GM12878 (cell line): ENCODE data around the gene RAB25. TPM values are rescaled to one million over a fixed set of nuclear protein-coding genes. Genes with fewer than 3 reads are reported as not detected.

Source experiments
- CEBPZ ChIP-seq: fragments of 150-350 bp; IDR thresholded peaks from 2 replicates; pipeline ENCODE4 v1.6.1; 2016; ENCODE audit warnings: low read depth, low read length
- CREM ChIP-seq: IDR thresholded peaks from 2 replicates; pipeline ENCODE4 v1.6.1; 2014; ENCODE audit warnings: antibody characterized with exemption, low read depth
- CUX1 ChIP-seq: IDR thresholded peaks from 2 replicates; pipeline ENCODE4 v1.6.1; 2012; ENCODE audit warnings: improper control_type of control experiment, low read depth, low read length; ENCODE audit not compliant: insufficient replicate concordance
- FOS ChIP-seq: IDR thresholded peaks from 3 replicates; pipeline ENCODE4 v1.6.1; 2011; ENCODE audit warnings: borderline replicate concordance; ENCODE audit not compliant: insufficient read length; ENCODE audit errors: extremely low read depth
- GATAD2B ChIP-seq: fragments of 450-650 bp; conservative IDR thresholded peaks from 2 replicates; pipeline ENCODE4 v1.6.1; 2017; ENCODE audit warnings: low read depth, mild to moderate bottlenecking, moderate library complexity
- HDAC2 ChIP-seq: fragments of 200-600 bp; sonication (generic); IDR thresholded peaks from 2 replicates; pipeline ENCODE4 v1.6.1; 2017
- HDAC6 ChIP-seq: fragments of 200-600 bp; sonication (generic); IDR thresholded peaks from one replicate; pipeline ENCODE4 v1.8.0; 2017; ENCODE audit warnings: antibody characterized with exemption; ENCODE audit not compliant: unreplicated experiment
- IKZF1 ChIP-seq: fragments of 450-650 bp; conservative IDR thresholded peaks from 2 replicates; pipeline ENCODE4 v1.6.1; 2017; ENCODE audit warnings: antibody characterized with exemption, mild to moderate bottlenecking
- IRF3 ChIP-seq: fragments of 450-650 bp; IDR thresholded peaks from 2 replicates; pipeline ENCODE4 v1.6.1; 2014; ENCODE audit warnings: mild to moderate bottlenecking
- JUNB ChIP-seq: IDR thresholded peaks from 2 replicates; pipeline ENCODE4 v1.6.1; 2016; ENCODE audit warnings: antibody characterized with exemption, mild to moderate bottlenecking
- JUND ChIP-seq: IDR thresholded peaks from 2 replicates; pipeline ENCODE4 v1.6.1; 2012; ENCODE audit warnings: low read depth, mild to moderate bottlenecking, low read length, improper control_type of control experiment, moderate library complexity
- LARP7 ChIP-seq: fragments of 450-650 bp; IDR thresholded peaks from 2 replicates; pipeline ENCODE4 v1.6.1; 2017; ENCODE audit warnings: mild to moderate bottlenecking
- MEF2A ChIP-seq: IDR thresholded peaks from 2 replicates; pipeline ENCODE4 v1.6.1; 2011; ENCODE audit warnings: low read depth, mild to moderate bottlenecking, low read length, moderate library complexity; ENCODE audit not compliant: insufficient read depth
- POLR2AphosphoS5 ChIP-seq: IDR thresholded peaks from 2 replicates; pipeline ENCODE4 v1.6.1; 2011; ENCODE audit warnings: mild to moderate bottlenecking, low read length, inconsistent platforms
- RB1 ChIP-seq: fragments of 450-650 bp; formaldehyde crosslinking; IDR thresholded peaks from 2 replicates; pipeline ENCODE4 v1.6.1; 2017; ENCODE audit warnings: mild to moderate bottlenecking, borderline replicate concordance
- RCOR1 ChIP-seq: conservative IDR thresholded peaks from 2 replicates; pipeline ENCODE4 v1.6.1; 2012; ENCODE audit warnings: low read depth, low read length, improper control_type of control experiment
- RUNX3 ChIP-seq: IDR thresholded peaks from 2 replicates; pipeline ENCODE4 v1.6.1; 2012; ENCODE audit warnings: low read length, inconsistent platforms
- SUZ12 ChIP-seq: fragments of 200-600 bp; sonication (generic); IDR thresholded peaks from one replicate; pipeline ENCODE4 v1.6.1; 2018; ENCODE audit warnings: antibody characterized with exemption, mild to moderate bottlenecking; ENCODE audit not compliant: unreplicated experiment
- TCF7 ChIP-seq: IDR thresholded peaks from 2 replicates; pipeline ENCODE4 v1.6.1; 2014; ENCODE audit warnings: antibody characterized with exemption, borderline replicate concordance
- polyA plus RNA-seq, 11 experiments: library from polyadenylated mRNA; depleted of rRNA in 4 of 11; unstranded in 6 of 11; stranded (reverse) in 5 of 11; fragments of >200 nt; fragmentation: Nextera tagmentation in 4 of 11; fragmentation: Illumina TruSeq in 1 of 11; extraction: Ambion mirVana in 4 of 11; extraction: Trizol in 1 of 11; gene quantifications; 1 replicate in 1 of 11; 2 replicates in 10 of 11; pipeline versions ENCODE4 v1.2.1 to v1.2.3, GENCODE V29; 2011 to 2016; ENCODE audit warnings: inconsistent platforms in 2 of 11, missing spikeins in 2 of 11, low read depth in 1 of 11
- total RNA-seq, 4 experiments: library from RNA; depleted of rRNA in 3 of 4; stranded (reverse); fragments of >200 nt in 3 of 4; fragmentation: Illumina TruSeq in 1 of 4; extraction: Trizol in 1 of 4; gene quantifications; 2 replicates each; pipeline versions ENCODE4 v1.2.1 to v1.2.3, GENCODE V29; 2013 to 2021

The RAB25 gene
- total and polyA plus RNA-seq, 10 of the 15 experiments (the other 5 are each of a cell fraction or from before 2014, with no cell fraction given) = 0.16 to 0.36 (median 0.22) TPM; not detected in 7

GRCh38 chr1:156115514-156116374 is 54.8 kb downstream of the RAB25 start (continued):
- TF ChIP-seq CREM = no peak
- no peak for TF ChIP-seq TCF7
- TF ChIP-seq FOS = no peak
- TF ChIP-seq CEBPZ = no peak
- no peak for TF ChIP-seq JUND
- no peak for TF ChIP-seq RCOR1
- TF ChIP-seq RUNX3 = no peak
- no peak for TF ChIP-seq RB1
- TF ChIP-seq CUX1 = no peak
- peak; percentile 55 for TF ChIP-seq POLR2AphosphoS5
- TF ChIP-seq GATAD2B = peak; percentile 37; the same call in 1 of the 2 replicates
- no peak for TF ChIP-seq HDAC2
- no peak for TF ChIP-seq JUNB
- TF ChIP-seq IKZF1 = peak; percentile 12; the same call in 1 of the 2 replicates
- TF ChIP-seq LARP7 = 0 out of 2 replicates have a peak, but pooled peaks have one; percentile 52
- no peak for TF ChIP-seq SUZ12
- no peak for TF ChIP-seq HDAC6
- TF ChIP-seq MEF2A = no peak
- no peak for TF ChIP-seq IRF3
